GM23248 (cell line): ENCODE results near the gene LRRC49. TPM values are rescaled to one million over a fixed set of nuclear protein-coding genes. Genes with fewer than 3 reads are reported as not detected.

ENCODE experiments used
- DNase-seq: peaks from one replicate; pipeline ENCODE4 v3.0.0-alpha.2; 2015
- H2AFZ ChIP-seq: fragments of 200-600 bp; sonication (generic); 2 replicates; pipeline ENCODE4 v1.6.1; 2016; ENCODE audit warnings: antibody characterized with exemption
- H3F3A ChIP-seq: fragments of 200-600 bp; sonication (generic); 2 replicates; pipeline ENCODE4 v1.6.1; 2016; ENCODE audit warnings: mild to moderate bottlenecking, antibody characterized with exemption, mixed run types; ENCODE audit not compliant: insufficient read depth
- H3K27ac ChIP-seq: fragments of 200-600 bp; sonication (generic); 2 replicates; pipeline ENCODE4 v1.5.1; 2016; ENCODE audit warnings: mild to moderate bottlenecking
- H3K27me3 ChIP-seq: fragments of 200-600 bp; sonication (generic); replicated peaks from 2 replicates; pipeline ENCODE4 v1.6.1; 2016; ENCODE audit warnings: mild to moderate bottlenecking; ENCODE audit not compliant: insufficient read depth
- H3K36me3 ChIP-seq: fragments of 200-600 bp; sonication (generic); 2 replicates; pipeline ENCODE4 v1.6.1; 2016; ENCODE audit warnings: low read depth, mild to moderate bottlenecking
- H3K4me1 ChIP-seq: fragments of 200-600 bp; sonication (generic); 2 replicates; pipeline ENCODE4 v1.6.1; 2016; ENCODE audit warnings: mild to moderate bottlenecking; ENCODE audit not compliant: insufficient read depth
- H3K4me2 ChIP-seq: fragments of 200-600 bp; sonication (generic); one replicate; pipeline ENCODE4 v1.6.1; 2016; ENCODE audit warnings: mild to moderate bottlenecking; ENCODE audit not compliant: unreplicated experiment
- H3K4me3 ChIP-seq: fragments of 200-600 bp; sonication (generic); 2 replicates; pipeline ENCODE4 v1.5.1; 2016; ENCODE audit warnings: mild to moderate bottlenecking
- H3K79me2 ChIP-seq: fragments of 200-600 bp; sonication (generic); 2 replicates; pipeline ENCODE4 v1.6.1; 2016; ENCODE audit warnings: mild to moderate bottlenecking; ENCODE audit not compliant: insufficient read depth
- H3K9ac ChIP-seq: fragments of 200-600 bp; sonication (generic); 2 replicates; pipeline ENCODE4 v1.6.1; 2016; ENCODE audit warnings: mild to moderate bottlenecking
- H3K9me2 ChIP-seq: fragments of 200-600 bp; sonication (generic); 2 replicates; pipeline ENCODE4 v1.6.1; 2016; ENCODE audit warnings: mixed run types, mild to moderate bottlenecking, moderate library complexity; ENCODE audit not compliant: insufficient read depth
- H3K9me3 ChIP-seq: fragments of 200-600 bp; sonication (generic); one replicate; pipeline ENCODE4 v1.6.1; 2017; ENCODE audit warnings: low read depth
- H4K20me1 ChIP-seq: fragments of 200-600 bp; sonication (generic); 2 replicates; pipeline ENCODE4 v1.6.0; 2016; ENCODE audit not compliant: insufficient read depth
- EZH2 ChIP-seq: fragments of 200-600 bp; sonication (generic); IDR thresholded peaks from 2 replicates; pipeline ENCODE4 v1.6.1; 2018; ENCODE audit warnings: antibody characterized with exemption, mild to moderate bottlenecking; ENCODE audit not compliant: insufficient read depth, poor library complexity, severe bottlenecking
- EZH2phosphoT487 ChIP-seq: fragments of 200-600 bp; sonication (generic); IDR thresholded peaks from 2 replicates; pipeline ENCODE4 v1.6.1; 2018; ENCODE audit warnings: antibody characterized with exemption, moderate library complexity, mild to moderate bottlenecking, low read depth; ENCODE audit not compliant: insufficient read depth
- WGBS, 2 experiments: methylation state at CpG; one replicate each; pipeline ENCODE4 v1.1.6; 2015 to 2017; ENCODE audit warnings: low lambda C conversion rate in 2 of 2, low coverage in 1 of 2; ENCODE audit errors: missing lambda C conversion rate in 2 of 2; 5-methylcytosine and 5-hydroxymethylcytosine counted together
- in situ Hi-C: fragments of 300-500 bp; cut with MboI; formaldehyde crosslinking; loops from 2 replicates; pipeline ENCODE4 v1.15.0; 2020
- polyA plus RNA-seq: library from polyadenylated mRNA; unstranded; fragments of >200 nt; fragmentation: Nextera tagmentation; extraction: Ambion mirVana; gene quantifications from 2 replicates; pipeline ENCODE4 v1.2.1, GENCODE V29; 2016
- total RNA-seq: library from RNA; depleted of rRNA; stranded (reverse); fragments of >200 nt; shearing (Covaris generic); gene quantifications from 2 replicates; pipeline ENCODE4 v1.2.3, GENCODE V29; 2014

LRRC49 gene
- total and polyA plus RNA-seq, 2 experiments from 2014 or later = 7.6 to 10.3 TPM

DNA sequence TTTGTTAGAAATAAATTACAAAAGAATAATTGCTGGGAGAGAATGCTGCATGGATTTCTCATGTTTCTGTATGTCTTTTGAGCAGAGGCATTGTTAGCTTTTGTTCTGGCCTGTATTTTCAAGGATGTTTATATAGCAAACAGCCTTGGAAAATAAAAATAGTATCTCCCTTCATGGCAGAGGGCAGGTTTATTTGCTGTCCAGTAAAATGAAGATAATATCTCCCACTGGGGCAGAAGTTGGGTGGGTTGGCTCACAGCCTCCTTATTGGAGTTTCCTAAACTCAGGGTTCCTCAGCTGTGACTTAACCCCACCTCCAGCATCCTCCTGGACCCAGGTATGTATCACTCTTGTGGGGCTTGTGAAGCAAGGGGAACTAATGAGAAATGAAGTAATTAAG is 178.9 kb downstream of the LRRC49 start:
- no peak for TF ChIP-seq EZH2
- Histone ChIP-seq H2AFZ (no peak overlapping the region), H3K79me2 (no peaks in the 10 kb centered on the region), H3K27me3 (no peaks in the 10 kb centered on the region), H3K4me2 (no peak overlapping the region), H3K9me3 (no peaks in the 10 kb centered on the region), H3K4me1 (peaks cover 40% of the 10 kb centered on the region), H3K36me3 (no peaks in the 10 kb centered on the region), H3K9me2 (no peaks in the 10 kb centered on the region), H3K27ac (peak overlapping the region; percentile 68), H3K9ac (peak overlapping the region; percentile 28; the same call in 1 of the 2 replicates), H4K20me1 (no peaks in the 10 kb centered on the region), H3F3A (peaks cover 17% of the 10 kb centered on the region), H3K4me3 (no peak overlapping the region)
- in situ Hi-C loops = no loop called here
- DNase-seq = no peak

DNA sequence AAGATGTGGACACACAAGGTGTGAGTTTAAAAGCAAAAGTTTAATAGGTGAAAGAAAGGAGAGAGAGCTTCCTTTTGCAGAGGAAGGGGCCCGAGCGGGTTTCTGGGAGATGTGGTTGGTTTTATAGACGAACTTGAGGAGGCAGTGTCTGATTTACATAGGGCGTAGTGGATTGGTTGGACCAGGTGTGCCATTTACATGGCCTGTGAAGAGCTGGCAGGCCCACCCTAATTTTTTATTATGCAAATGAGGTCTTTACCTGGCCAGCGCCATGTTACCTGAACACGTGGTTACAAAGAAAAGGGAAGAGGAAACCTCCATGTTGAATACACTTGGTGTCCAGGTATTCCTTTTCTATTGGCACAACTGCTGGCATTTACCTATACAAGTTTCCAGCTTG is 179.8 kb downstream of the LRRC49 start:
- TF ChIP-seq EZH2 = no peak
- no peak for TF ChIP-seq EZH2phosphoT487
- no peak overlapping the region for H2AFZ ChIP-seq
- no peaks in the 10 kb centered on the region for H3K9me3 ChIP-seq
- 89 to 95% methylated on average over 6 of the region's 6 CpGs for WGBS, 2 experiments
- no peaks in the 10 kb centered on the region for H4K20me1 ChIP-seq
- H3K27ac ChIP-seq = no peak overlapping the region
- H3K4me3 ChIP-seq = no peak overlapping the region
- no peaks in the 10 kb centered on the region for H3K79me2 ChIP-seq
- H3K4me1 ChIP-seq = peaks cover 31% of the 10 kb centered on the region
- no peaks in the 10 kb centered on the region for H3K9me2 ChIP-seq
- no peak overlapping the region for H3K4me2 ChIP-seq
- H3F3A ChIP-seq = peaks cover 8% of the 10 kb centered on the region
- in situ Hi-C loops = no loop called here
- H3K27me3 ChIP-seq = no peaks in the 10 kb centered on the region
- H3K36me3 ChIP-seq = no peaks in the 10 kb centered on the region
- no peak overlapping the region for H3K9ac ChIP-seq
- no peak for DNase-seq

- Histone ChIP-seq H3K4me2 (peak overlapping the region; percentile 33), H2AFZ (no peak overlapping the region)
Measured at GRCh38 chr15:71078506-71079207, 186.0 kb downstream of the LRRC49 start.

DNA sequence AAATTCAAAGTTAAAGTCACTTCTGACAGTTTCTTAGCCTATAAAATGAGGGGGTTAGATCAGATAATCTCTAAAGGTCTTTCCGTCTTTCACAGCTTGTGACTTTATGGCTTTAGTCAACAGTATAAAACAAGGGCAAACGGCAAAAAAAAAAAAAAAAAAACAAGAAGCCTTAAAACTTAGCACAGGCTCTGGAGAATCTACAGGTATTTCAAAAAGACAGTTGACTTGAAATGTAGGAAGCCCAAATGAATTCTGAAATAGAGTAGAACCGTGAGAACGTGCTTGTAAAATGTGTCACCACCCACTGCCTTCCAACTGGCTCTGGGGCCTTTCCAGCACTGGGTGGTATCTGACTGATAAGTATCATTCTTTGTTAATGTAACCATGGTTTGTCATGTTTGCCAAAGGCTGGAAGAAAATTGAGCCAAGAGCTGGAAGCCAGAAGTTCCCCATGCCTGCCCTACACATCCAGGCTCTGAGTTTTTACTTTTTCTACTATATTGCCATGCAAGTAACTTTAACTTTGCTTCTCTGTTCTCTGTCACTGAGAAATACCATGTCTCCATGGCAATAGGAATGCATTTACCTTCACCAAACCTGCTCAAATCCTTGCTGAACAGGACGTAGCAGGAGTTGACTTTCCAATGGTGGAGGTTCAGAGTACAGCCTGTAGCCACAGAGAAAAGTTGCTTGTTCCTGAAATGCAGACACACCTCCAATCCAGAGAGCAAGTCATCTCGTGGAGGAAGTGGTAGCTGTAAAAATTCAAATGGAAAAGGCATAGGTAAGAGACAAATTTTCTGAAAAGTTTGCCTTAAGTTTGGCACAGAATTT is 186.8 kb downstream of the LRRC49 start:
- H3K9me3 ChIP-seq = no peaks in the 10 kb centered on the region
- peak overlapping the region; percentile 22 for H3K4me3 ChIP-seq
- in situ Hi-C loops = no loop called here
- peak overlapping the region; percentile 64 for H3K4me2 ChIP-seq
- H3K9ac ChIP-seq = peak overlapping the region; percentile 81
- no peaks in the 10 kb centered on the region for H4K20me1 ChIP-seq
- no peaks in the 10 kb centered on the region for H3K79me2 ChIP-seq
- no peaks in the 10 kb centered on the region for H3K36me3 ChIP-seq
- 35 to 50% methylated on average over 5 to 6 of the region's 6 CpGs for WGBS, 2 experiments
- H3K27me3 ChIP-seq = no peaks in the 10 kb centered on the region
- H3K4me1 ChIP-seq = peaks cover 46% of the 10 kb centered on the region
- H2AFZ ChIP-seq = no peak overlapping the region
- peaks cover 35% of the 10 kb centered on the region for H3F3A ChIP-seq
- peak overlapping the region; percentile 100 for H3K27ac ChIP-seq
- no peaks in the 10 kb centered on the region for H3K9me2 ChIP-seq
- TF ChIP-seq EZH2 = no peak
- peak; percentile 96 for DNase-seq

More at GRCh38 chr15:71078506-71079207, 186.0 kb downstream of the LRRC49 start:
- Histone ChIP-seq H3F3A (peaks cover 32% of the 10 kb centered on the region), H4K20me1 (no peaks in the 10 kb centered on the region), H3K79me2 (no peaks in the 10 kb centered on the region), H3K9ac (peak overlapping the region; percentile 81), H3K36me3 (no peaks in the 10 kb centered on the region), H3K9me3 (no peaks in the 10 kb centered on the region), H3K27me3 (no peaks in the 10 kb centered on the region), H3K4me1 (peaks cover 43% of the 10 kb centered on the region), H3K4me3 (no peak overlapping the region), H3K9me2 (no peaks in the 10 kb centered on the region), H3K27ac (peak overlapping the region; percentile 100)
- WGBS, 2 experiments = 77 to 79% methylated on average over 6 of the region's 6 CpGs
- DNase-seq = no peak
- TF ChIP-seq EZH2phosphoT487 (no peak), EZH2 (no peak)
- in situ Hi-C loops = no loop called here
